Activated CD4-positive, CD25-positive, alpha-beta regulatory T cell (primary cell): ENCODE measurements around the gene FOXF2.
A peak's percentile ranks its signal among the peaks of the same experiment; 100 is the strongest.

Experiments
- DNase-seq, 4 experiments: peaks; one replicate each; lab custom pipeline; 2025; lab: John Stamatoyannopoulos, UW

FOXF2 gene

GRCh38 chr6:1379017-1379787 lies 10.2 kb upstream of the FOXF2 start:
- DNase-seq, result no peak

DNA sequence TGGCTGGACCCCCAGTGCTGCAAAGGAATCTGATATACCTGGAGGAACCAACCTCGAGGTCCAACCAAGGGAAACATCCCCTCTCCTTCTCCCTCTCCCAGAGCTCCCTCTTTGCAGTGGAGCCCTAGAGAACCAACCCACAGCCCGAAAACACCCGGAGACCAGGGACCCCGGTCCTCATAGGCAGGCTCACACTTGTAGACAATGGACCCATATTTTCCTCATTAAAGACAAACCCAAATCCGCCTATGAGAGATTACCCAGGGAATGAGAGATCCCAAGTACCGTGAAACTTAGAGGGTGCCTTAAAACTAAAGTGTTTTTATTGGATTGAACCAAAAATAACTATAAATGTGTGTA lies 9.6 kb upstream of the FOXF2 start:
- no peak for DNase-seq

GRCh38 chr6:1380625-1381427 lies 8.6 kb upstream of the FOXF2 start:
- DNase-seq, result no peak

DNA sequence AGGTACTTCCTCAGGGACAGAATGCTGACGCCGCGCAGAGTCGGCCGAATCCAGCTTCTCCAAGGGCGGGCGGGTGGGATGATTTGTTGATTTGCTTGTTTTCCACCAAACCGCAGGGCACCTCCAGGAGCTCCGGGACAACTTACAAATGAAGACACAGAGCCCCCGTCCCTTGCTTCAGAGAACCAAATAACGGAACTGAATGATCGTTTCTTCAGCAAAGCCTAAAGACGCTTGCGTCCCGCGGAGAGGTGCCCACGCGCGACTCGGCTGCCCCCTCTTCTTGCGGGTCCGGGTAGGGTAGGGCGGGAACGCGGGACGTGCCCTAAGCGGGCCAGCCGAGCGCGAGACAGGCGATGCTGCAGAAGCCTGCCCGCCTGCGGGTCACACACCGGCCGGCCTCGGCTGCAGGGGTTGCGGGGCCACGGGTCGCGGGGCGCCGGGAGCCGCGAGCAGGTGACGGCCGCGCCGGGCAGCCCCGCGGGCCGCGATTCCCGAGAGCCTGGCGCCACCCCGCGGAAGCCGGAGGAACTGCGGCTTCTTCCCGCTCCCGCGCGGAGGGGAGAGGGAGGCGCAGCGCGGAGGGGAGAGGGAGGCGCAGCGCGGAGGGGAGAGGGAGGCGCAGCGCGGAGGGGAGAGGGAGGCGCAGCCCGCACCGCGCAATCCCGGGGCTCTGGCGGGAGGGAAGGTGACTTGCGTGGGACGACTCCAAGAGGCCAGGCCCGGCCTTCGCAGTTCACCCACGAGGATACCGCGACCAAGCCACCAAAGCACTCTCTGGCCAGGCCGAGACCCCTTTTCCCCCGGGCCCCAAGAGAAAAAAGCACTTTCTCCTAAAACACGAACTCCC lies 7.7 kb upstream of the FOXF2 start:
- peak in 2 of 4 experiments; percentile 34 to 43 for DNase-seq

DNA sequence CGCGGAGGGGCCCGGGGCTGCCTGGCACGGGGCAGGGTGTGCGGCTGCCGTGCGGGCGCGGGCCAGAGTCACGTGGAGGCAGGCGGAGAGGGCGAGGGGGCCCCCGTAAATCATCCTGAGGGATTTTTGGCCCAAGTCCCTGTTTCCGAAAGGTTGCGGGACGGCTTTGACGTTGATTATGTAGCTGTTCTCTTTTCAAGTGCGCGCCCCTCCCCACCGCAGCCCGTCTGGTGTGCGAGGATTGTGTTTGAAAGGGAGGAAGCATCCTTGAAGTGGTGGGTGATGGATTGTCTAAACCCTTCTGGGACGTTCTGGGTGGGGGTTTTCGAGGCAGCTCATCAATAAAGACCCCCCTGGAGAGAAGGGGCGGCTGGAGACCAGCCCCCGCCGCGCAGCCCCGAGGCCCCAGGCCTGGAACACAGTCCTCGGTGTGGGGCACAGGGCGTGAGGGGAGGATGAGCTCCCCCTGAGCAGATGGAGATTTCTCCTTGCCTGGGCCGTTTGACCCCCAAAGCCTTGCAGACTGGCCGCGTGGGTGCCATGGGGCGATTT lies 7.0 kb upstream of the FOXF2 start:
- no peak for DNase-seq

- DNase-seq, result no peak
These were observed 6.3 kb upstream of the FOXF2 start for GRCh38 chr6:1382883-1383728.

GRCh38 chr6:1383729-1384548 lies 5.4 kb upstream of the FOXF2 start:
- DNase-seq, result no peak

GRCh38 chr6:1384549-1385128 lies 4.7 kb upstream of the FOXF2 start:
- DNase-seq, result no peak

- DNase-seq, result no peak
These were observed 4.0 kb upstream of the FOXF2 start for GRCh38 chr6:1385129-1386037.

DNA sequence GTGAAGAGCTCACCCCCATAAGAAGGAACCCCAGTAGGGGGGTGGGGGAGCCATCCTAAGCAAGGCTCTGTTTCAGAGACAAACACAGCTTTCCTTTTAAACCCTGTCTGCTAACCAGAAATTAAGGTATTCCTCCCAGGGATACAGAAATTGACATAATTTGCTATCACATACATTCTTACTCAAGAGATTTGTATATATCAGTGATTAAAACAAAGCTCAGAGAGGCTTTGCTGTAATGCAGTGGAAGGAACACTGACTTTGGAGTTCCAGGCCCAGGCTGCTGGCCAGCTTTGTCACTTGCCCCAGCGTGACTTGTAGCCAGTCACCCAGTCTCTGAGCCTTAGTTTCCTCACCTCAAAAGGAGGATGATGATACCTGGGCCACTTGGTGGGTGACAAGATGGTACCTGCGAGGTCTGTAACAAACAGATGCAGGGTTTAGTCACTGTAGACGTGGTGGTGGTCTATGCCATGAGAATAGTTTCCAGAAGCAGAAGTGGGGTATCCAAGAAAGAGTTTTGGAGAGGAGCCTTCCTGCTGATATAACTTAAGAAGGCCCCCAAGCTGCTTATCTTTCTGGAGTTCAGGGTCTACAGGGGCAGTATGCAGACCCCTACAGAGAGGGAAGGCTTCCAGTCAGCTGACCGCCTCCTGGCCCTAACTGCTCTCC lies 3.2 kb upstream of the FOXF2 start:
- DNase-seq, result no peak

GRCh38 chr6:1387538-1387875 lies 1.9 kb upstream of the FOXF2 start:
- DNase-seq, result no peak

GRCh38 chr6:1387876-1388629 lies 1.3 kb upstream of the FOXF2 start:
- DNase-seq, result no peak

GRCh38 chr6:1388630-1389368 lies 577 bp upstream of the FOXF2 start:
- no peak for DNase-seq

DNA sequence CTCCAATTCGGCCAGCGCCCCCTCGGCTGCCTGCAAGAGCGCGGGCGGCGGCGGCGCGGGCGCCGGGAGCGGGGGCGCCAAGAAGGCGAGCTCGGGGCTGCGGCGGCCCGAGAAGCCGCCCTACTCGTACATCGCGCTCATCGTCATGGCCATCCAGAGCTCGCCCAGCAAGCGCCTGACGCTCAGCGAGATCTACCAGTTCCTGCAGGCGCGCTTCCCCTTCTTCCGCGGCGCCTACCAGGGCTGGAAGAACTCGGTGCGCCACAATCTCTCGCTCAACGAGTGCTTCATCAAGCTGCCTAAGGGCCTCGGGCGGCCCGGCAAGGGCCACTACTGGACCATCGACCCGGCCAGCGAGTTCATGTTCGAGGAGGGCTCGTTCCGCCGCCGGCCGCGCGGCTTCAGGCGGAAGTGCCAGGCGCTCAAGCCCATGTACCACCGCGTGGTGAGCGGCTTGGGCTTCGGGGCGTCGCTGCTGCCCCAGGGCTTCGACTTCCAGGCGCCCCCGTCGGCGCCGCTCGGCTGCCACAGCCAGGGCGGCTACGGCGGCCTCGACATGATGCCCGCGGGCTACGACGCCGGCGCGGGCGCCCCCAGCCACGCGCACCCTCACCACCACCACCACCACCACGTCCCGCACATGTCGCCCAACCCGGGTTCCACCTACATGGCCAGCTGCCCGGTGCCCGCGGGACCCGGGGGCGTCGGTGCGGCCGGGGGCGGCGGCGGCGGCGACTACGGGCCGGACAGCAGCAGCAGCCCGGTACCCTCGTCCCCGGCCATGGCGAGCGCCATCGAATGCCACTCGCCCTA lies 963 bp downstream of the FOXF2 start:
- no peak for DNase-seq

GRCh38 chr6:1390946-1391799 lies 1.8 kb downstream of the FOXF2 start:
- DNase-seq, result no peak
